ENCODE data around the gene KIAA0930.

- TF ChIP-seq, protein P1, sequence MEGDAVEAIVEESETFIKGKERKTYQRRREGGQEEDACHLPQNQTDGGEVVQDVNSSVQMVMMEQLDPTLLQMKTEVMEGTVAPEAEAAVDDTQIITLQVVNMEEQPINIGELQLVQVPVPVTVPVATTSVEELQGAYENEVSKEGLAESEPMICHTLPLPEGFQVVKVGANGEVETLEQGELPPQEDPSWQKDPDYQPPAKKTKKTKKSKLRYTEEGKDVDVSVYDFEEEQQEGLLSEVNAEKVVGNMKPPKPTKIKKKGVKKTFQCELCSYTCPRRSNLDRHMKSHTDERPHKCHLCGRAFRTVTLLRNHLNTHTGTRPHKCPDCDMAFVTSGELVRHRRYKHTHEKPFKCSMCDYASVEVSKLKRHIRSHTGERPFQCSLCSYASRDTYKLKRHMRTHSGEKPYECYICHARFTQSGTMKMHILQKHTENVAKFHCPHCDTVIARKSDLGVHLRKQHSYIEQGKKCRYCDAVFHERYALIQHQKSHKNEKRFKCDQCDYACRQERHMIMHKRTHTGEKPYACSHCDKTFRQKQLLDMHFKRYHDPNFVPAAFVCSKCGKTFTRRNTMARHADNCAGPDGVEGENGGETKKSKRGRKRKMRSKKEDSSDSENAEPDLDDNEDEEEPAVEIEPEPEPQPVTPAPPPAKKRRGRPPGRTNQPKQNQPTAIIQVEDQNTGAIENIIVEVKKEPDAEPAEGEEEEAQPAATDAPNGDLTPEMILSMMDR (IDR thresholded peaks at IDR 0.05; ENCODE audit: borderline replicate concordance, extremely low read depth, low read length, poor library complexity, severe bottlenecking): no peak
- no peak for TF ChIP-seq EZH2 (IDR thresholded peaks at IDR 0.05; ENCODE audit: borderline replicate concordance, low read depth, low read length, severe bottlenecking)
Observed at GRCh38 chr22:45181766-45182165, 58.9 kb downstream of the KIAA0930 start.

All from DND-41 (cell line).